Left ventricle myocardium superior (tissue), 1 donor: ENCODE data around the gene TUBA1C. TPM values are rescaled to one million over a fixed set of nuclear protein-coding genes. Genes with fewer than 3 reads are reported as not detected.
"Not testable (repeated sequence)": the region's sequence is repeated elsewhere in the genome, so short reads cannot be mapped to it uniquely, and the experiment has no call there.

Experiments
- ATAC-seq: fragments of 200-7000 bp; cut with Tn5 transposase; one replicate; pipeline ENCODE4 v1.9.1; 2020; ENCODE audit warnings: mild to moderate bottlenecking, moderate library complexity
- DNase-seq: peaks from one replicate; pipeline ENCODE4 v3.0.0-alpha.2; 2020
- intact Hi-C: fragments of 100-400 bp; cut with micrococcal nuclease; formaldehyde crosslinking; loops from one replicate; pipeline ENCODE4 v1.11.0; 2022
- total RNA-seq: library from RNA; stranded (reverse); fragmentation: NEBNext Ultra II Directional; extraction: Animal tissue kit (Norgen Biotek cat#: 25700); gene quantifications from one replicate; pipeline ENCODE4 v1.2.1, GENCODE V29; 2021
- donor health status: DM: no; HTN: yes; CAD: no; lungs with severe emphysema.

The TUBA1C gene
- total RNA-seq, 1 donor from 2014 or later, result 31.4 TPM

- intact Hi-C loops, result no loop called here
- no peak for DNase-seq
- ATAC-seq, result peak; percentile 44
These were observed 32.2 kb downstream of the TUBA1C start for GRCh38 chr12:49296836-49297694.

GRCh38 chr12:49297695-49298060, 32.8 kb downstream of the TUBA1C start:
- intact Hi-C loops, result no loop called here
- DNase-seq (no peak), ATAC-seq (no peak)

GRCh38 chr12:49298160-49298559, 33.3 kb downstream of the TUBA1C start:
- DNase-seq (no peak), ATAC-seq (peak; percentile 17)
- intact Hi-C loops, result no loop called here

- intact Hi-C loops, result no loop called here
- no peak for ATAC-seq
- DNase-seq, result no peak
These were observed 36.9 kb downstream of the TUBA1C start for GRCh38 chr12:49301760-49302159.

- no peak for DNase-seq
- intact Hi-C loops, result no loop called here
- no peak for ATAC-seq
These were observed 39.3 kb downstream of the TUBA1C start for GRCh38 chr12:49304161-49304560.

DNA sequence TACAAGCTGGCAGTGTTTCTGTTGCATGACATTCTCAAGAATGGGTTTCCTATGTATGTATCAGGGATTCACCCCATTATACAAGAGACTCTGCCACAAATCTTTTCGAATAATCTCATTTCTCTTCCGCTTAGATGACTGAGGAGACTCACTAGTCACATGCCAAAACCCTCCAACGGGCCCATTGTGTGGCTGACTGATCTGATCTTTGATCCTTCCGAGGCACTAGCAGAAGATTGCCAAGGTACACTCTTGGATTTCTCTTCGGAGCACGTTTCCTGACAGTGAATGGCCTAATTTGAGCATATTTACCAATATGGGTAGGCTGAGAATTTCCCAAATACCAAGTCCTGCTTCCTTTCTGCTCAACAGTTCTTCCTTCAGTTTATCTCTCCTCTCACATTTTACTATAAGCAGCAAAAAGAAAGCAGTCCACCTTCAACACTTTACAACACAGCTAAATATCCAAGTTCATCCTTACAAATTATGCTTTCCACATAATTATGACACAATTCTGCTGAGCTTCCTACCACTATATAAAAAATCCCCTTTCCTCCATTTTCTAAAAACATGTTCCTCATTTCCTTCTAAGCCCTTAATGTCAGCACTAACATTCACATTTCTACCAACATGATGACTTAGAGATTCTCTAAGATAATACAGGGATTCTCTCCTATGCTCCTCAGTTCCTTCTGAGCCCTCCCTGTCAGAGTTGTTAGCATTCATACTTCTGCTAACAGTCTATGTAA, 41.1 kb downstream of the TUBA1C start:
- intact Hi-C loops, result no loop called here
- DNase-seq, result no peak
- ATAC-seq, result no peak

- DNase-seq (no peak), ATAC-seq (no peak)
- intact Hi-C loops, result no loop called here
These were observed 44.5 kb downstream of the TUBA1C start for GRCh38 chr12:49309386-49309785.

DNA sequence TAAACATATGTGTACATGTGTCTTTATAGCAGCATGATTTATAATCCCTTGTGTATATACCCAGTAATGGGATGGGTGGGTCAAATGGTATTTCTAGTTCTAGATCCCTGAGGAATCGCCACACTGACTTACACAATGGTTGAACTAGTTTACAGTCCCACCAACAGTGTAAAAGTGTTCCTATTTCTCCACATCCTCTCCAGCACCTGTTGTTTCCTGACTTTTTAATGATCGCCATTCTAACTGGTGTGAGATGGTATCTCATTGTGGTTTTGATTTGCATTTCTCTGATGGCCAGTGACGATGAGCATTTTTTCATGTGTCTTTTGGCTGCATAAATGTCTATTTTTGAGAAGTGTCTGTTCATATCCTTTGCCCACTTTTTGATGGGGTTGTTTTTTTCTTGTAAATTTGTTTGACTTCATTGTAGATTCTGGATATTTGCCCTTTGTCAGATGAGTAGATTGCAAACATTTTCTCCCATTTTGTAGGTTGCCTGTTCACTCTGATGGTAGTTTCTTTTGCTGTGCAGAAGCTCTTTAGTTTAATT, 45.6 kb downstream of the TUBA1C start:
- DNase-seq, ATAC-seq, intact Hi-C loops: not testable (repeated sequence)

DNA sequence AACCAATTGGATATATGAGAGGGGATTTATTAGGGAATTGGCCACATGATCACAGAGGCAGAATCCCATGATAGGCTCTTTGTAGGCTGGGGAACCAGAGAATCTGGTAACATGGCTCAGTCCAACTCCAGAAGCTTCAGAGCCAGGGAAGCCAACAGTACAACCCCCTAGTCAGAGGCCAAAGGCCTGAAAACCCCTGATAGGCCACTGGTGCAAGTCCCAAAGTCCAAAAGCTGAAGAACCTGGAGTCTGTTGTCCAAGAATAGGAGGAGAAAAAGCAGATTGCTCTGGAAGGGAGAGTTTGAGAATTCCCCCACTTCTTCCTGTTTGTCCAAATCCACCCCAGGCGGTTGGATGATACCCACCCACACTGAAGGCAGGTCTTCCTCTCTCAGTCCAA, 49.9 kb downstream of the TUBA1C start:
- ATAC-seq (no peak), DNase-seq (no peak)
- intact Hi-C loops, result no loop called here

DNA sequence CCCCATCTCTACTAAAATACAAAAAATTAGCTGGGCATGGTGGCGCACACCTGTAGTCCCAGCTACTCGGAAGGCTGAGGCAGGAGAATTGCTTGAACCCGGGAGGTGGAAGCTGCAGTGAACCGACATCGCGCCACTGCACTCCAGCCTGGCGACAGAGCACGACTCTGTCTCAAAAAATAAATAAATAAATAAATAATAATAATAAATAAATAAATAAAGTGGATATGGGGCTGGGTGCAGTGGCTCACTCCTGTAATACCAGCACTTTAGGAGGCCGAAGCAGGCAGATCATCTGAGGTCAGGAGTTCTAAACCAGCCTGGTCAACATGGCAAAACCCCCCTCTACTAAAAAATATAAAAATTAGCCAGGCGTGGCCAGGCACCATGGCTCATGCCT, 52.2 kb downstream of the TUBA1C start:
- intact Hi-C loops, DNase-seq, ATAC-seq: not testable (repeated sequence)

DNA sequence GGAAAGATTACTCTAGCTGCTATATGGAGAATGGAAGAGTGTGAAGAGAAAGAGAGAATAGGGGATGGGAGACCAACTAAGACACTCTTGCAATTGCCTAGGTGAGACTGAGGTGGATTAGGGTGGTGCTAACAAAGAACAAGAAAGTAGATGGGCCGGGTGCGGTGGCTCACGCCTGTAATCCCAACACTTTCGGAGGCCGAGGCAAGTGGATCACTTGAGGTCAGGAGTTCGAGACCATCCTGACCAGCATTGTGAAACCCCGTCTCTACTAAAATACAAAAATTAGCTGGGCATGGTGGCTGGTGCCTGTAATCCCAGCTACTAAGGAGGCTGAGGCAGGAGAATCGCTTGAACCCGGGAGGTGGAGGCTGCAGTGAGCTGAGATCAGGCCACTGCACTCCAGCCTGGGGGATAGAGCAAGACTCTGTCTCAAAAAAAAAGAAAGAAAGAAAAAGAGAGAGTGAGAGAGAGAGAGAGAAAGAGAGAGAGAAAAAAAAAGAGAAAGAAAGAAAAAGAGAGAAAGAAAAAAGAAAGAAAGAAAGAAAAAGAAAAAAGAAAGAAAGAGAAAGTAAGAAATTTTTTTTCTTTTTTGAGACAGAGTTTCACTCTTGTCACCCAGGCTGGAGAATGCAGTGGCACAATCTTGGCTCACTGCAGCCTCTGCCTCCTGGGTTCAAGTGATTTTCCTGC, 55.7 kb downstream of the TUBA1C start:
- DNase-seq, intact Hi-C loops, ATAC-seq: not testable (repeated sequence)

DNA sequence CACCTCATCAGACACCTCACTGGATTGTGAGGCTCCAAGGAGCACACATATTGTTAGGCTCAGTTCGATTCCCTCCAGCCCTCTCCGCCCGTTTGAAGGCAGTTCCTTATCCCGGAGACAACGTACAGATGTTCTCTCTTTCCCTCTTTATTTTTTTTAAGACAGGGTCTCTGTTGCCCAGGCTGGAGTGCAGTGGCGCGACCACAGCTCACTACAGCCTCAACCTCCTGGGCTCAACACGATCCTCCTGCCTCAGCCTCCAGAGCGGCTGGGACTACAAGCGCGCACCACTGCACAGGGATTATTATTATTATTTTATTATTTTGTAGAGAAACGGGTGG, 57.5 kb downstream of the TUBA1C start:
- ATAC-seq (no peak), DNase-seq (no peak)
- intact Hi-C loops, result no loop called here

DNA sequence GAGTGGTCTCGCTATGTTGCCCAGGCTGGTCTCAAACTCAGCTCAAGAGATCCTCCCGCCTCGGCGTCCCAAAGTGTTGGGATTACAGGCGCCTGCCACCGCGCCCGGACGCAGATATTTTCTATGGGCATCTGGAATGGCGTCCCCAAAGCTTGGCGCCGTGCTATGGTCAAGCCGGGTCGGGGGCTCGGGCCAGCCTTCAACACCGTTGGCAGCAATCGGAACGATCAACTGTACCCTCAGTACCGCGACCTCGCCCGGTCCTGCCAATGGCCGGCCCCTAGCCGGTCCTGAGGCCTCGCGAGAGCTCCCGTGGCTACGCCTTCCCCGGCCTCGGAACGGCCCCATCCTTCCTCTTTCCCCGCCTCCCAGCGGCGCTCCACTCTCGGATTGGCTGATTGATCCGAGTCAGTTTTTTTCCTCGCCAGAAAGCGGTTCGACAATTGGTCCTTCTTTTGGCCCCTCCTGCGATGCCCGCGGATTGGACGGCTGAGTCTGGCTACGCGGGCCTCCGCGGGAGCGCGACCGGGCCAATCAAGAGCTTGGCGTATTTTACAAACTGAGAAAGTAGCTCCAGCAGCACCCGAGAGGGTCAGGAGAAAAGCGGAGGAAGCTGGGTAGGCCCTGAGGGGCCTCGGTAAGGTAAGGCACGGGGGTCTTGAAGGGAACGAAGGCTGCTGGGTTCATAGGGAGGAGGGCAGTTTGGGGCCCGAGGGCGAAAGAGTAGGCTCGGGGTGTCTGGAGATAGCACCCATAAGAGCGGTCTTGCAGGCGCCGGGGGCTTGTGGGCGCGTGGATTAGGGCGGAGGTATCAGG, 58.0 kb downstream of the TUBA1C start, which contains the start of gene TROAP:
TSS of gene TROAP (plus strand) at position 548 of the 816 bp plus-strand sequence. CDS start 354 bp downstream, outside the sequence.
- ATAC-seq, result peak; percentile 100
- intact Hi-C loops, result no loop called here
- DNase-seq, result peak; percentile 98

DNA sequence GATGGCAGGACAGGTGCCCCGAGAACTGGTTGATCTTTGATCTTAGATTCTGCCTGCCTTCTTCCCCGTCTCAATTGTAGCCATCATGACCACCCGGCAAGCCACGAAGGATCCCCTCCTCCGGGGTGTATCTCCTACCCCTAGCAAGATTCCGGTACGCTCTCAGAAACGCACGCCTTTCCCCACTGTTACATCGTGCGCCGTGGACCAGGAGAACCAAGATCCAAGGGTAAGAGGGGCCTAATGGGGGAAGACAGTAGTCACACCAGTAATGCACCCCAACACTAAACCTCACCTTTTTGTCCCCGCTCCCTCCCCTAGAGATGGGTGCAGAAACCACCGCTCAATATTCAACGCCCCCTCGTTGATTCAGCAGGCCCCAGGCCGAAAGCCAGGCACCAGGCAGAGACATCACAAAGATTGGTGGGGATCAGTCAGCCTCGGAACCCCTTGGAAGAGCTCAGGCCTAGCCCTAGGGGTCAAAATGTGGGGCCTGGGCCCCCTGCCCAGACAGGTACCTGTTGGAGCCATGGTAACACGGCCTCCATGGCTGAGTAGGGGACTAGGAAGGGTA, 58.7 kb downstream of the TUBA1C start:
- intact Hi-C loops, result no loop called here
- no peak for ATAC-seq
- DNase-seq, result no peak

Other genes with a start within 250 kb of the TUBA1C start
- 78.1 TPM for gene PRKAG1, start 246.3 kb upstream of the TUBA1C start, total RNA-seq
- gene KMT2D, start 204.3 kb upstream of the TUBA1C start, total RNA-seq, result 43.8 TPM
- 0.32 TPM for gene RHEBL1, start 195.1 kb upstream of the TUBA1C start, total RNA-seq
- 0.52 TPM for gene DHH, start 170.3 kb upstream of the TUBA1C start, total RNA-seq
- 30.7 TPM for gene LMBR1L, start 154.2 kb upstream of the TUBA1C start, total RNA-seq
- 329 TPM for gene TUBA1B, start 133.7 kb upstream of the TUBA1C start, total RNA-seq
- gene TUBA1A, start 76.0 kb upstream of the TUBA1C start, total RNA-seq, result 69.9 TPM
- gene PRPH, start 30.1 kb downstream of the TUBA1C start, total RNA-seq, result not detected
- gene TROAP, start 58.2 kb downstream of the TUBA1C start, total RNA-seq, result 0.37 TPM
- not detected for gene C1QL4, start 72.1 kb downstream of the TUBA1C start, total RNA-seq
- 0.10 TPM for gene DNAJC22, start 81.8 kb downstream of the TUBA1C start, total RNA-seq
- gene SPATS2, start 102.4 kb downstream of the TUBA1C start, total RNA-seq, result 5.7 TPM